ENCODE results near the gene IL4R. TPM values are rescaled to one million over a fixed set of nuclear protein-coding genes. Genes with fewer than 3 reads are reported as not detected.
"Not testable (repeated sequence)": the region's sequence is repeated elsewhere in the genome, so short reads cannot be mapped to it uniquely, and the experiment has no call there.

IL4R gene
- total RNA-seq, 1 donor from 2014 or later, result 7.8 TPM

DNA sequence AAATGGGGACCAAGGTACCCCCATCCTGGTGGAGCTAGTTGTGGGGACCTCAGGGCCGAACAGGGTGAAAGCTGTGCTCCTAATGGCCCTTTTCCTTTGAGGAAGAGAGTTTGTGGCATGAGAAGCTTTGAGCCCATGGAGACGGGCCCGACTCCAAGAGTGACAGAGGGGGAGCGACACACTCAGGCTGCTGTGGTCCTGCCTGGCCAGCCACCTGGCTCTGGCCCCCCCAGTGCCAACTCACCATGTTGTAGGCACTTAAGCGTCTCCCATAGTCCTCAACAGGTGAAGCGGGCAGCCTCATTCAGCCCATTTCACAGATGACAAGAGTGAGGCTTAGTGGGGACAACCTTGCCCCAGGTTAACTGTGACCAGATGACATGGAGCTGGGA, 89.8 kb downstream of the IL4R start:
- no peak overlapping the region for H3K27ac ChIP-seq (ENCODE audit: low read depth, low read length)
- H3K9me3 ChIP-seq (ENCODE audit: control insufficient read depth in 3 of 3, low read length in 3 of 3), result peaks cover 0 to 1% (median 0%) of the 10 kb centered on the region in 3 donors
- no peak overlapping the region for H3K4me3 ChIP-seq (ENCODE audit: low read length in 3 of 3)
- H3K9ac ChIP-seq (ENCODE audit: low read depth in 1 of 3, low read length in 3 of 3), result no peak overlapping the region
- H3K4me1 ChIP-seq (ENCODE audit: control insufficient read depth in 3 of 3, insufficient read depth in 3 of 3, low read length in 3 of 3), result peaks cover 12 to 17% (median 14%) of the 10 kb centered on the region in 3 donors
- H3K36me3 ChIP-seq (ENCODE audit: control insufficient read depth in 3 of 3, insufficient read depth in 3 of 3, low read length in 3 of 3), result no peaks in the 10 kb centered on the region
- peaks cover 0 to 21% (median 14%) of the 10 kb centered on the region in 3 donors for H3K27me3 ChIP-seq (ENCODE audit: control insufficient read depth in 3 of 3, insufficient read depth in 3 of 3, low read length in 3 of 3)

DNA sequence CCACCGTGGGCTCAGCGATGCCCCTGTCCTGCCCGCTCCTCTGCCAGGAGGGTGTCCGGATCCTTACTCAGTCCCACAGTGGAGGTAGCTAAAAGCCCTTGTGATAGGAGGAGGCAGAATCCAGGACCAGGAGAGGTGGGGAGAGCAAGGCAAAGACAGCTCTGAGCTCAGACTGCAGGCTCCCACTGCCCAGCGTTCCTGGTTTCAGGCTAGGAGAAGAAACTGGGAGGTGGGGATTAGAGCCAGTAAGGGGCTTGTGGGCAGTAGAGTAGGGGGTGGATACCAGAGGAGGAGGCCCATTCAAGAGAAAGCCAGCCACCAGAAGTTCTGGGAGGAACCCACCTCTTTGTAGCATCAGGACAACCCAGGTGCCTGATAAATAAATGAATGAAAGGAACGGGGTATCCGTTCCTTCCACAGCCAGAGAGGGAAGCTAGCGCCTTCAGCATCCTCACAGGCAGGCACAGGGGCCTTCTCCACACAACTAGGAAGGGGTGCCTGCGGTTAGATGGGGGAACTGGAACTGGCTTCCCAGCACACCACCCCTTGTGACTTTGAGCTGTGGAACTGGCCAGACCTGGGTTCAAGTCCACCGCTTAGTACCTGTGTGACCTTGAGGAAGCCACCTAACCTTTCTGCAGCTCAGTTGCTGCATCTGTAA, 90.5 kb downstream of the IL4R start:
- H3K36me3 ChIP-seq (ENCODE audit: control insufficient read depth in 3 of 3, insufficient read depth in 3 of 3, low read length in 3 of 3), result no peaks in the 10 kb centered on the region
- peaks cover 12 to 17% (median 14%) of the 10 kb centered on the region in 3 donors for H3K4me1 ChIP-seq (ENCODE audit: control insufficient read depth in 3 of 3, insufficient read depth in 3 of 3, low read length in 3 of 3)
- peaks cover 0 to 3% (median 0%) of the 10 kb centered on the region in 3 donors for H3K9me3 ChIP-seq (ENCODE audit: control insufficient read depth in 3 of 3, low read length in 3 of 3)
- H3K27ac ChIP-seq (ENCODE audit: low read depth, low read length), result no peak overlapping the region
- H3K9ac ChIP-seq (ENCODE audit: low read depth in 1 of 3, low read length in 3 of 3), result no peak overlapping the region
- peaks cover 0 to 21% (median 14%) of the 10 kb centered on the region in 3 donors for H3K27me3 ChIP-seq (ENCODE audit: control insufficient read depth in 3 of 3, insufficient read depth in 3 of 3, low read length in 3 of 3)
- H3K4me3 ChIP-seq (ENCODE audit: low read length in 3 of 3), result no peak overlapping the region

- Histone ChIP-seq H3K9ac (ENCODE audit: low read depth in 1 of 3, low read length in 3 of 3) (no peak overlapping the region), H3K9me3 (ENCODE audit: control insufficient read depth in 3 of 3, low read length in 3 of 3) (peaks cover 0 to 3% (median 0%) of the 10 kb centered on the region in 3 donors), H3K4me3 (ENCODE audit: low read length in 3 of 3) (no peak overlapping the region), H3K27me3 (ENCODE audit: control insufficient read depth in 3 of 3, insufficient read depth in 3 of 3, low read length in 3 of 3) (peaks cover 0 to 21% (median 14%) of the 10 kb centered on the region in 3 donors), H3K27ac (ENCODE audit: low read depth, low read length) (no peak overlapping the region), H3K4me1 (ENCODE audit: control insufficient read depth in 3 of 3, insufficient read depth in 3 of 3, low read length in 3 of 3) (peaks cover 12 to 17% (median 14%) of the 10 kb centered on the region in 3 donors), H3K36me3 (ENCODE audit: control insufficient read depth in 3 of 3, insufficient read depth in 3 of 3, low read length in 3 of 3) (no peaks in the 10 kb centered on the region)
Measured at GRCh38 chr16:27405546-27406451, 92.0 kb downstream of the IL4R start.

GRCh38 chr16:27406511-27407128, 92.8 kb downstream of the IL4R start:
- peaks cover 9 to 14% (median 10%) of the 10 kb centered on the region in 3 donors for H3K4me1 ChIP-seq (ENCODE audit: control insufficient read depth in 3 of 3, insufficient read depth in 3 of 3, low read length in 3 of 3)
- peaks cover 0 to 21% (median 14%) of the 10 kb centered on the region in 3 donors for H3K27me3 ChIP-seq (ENCODE audit: control insufficient read depth in 3 of 3, insufficient read depth in 3 of 3, low read length in 3 of 3)
- no peak overlapping the region for H3K9ac ChIP-seq (ENCODE audit: low read depth in 1 of 3, low read length in 3 of 3)
- H3K36me3 ChIP-seq (ENCODE audit: control insufficient read depth in 3 of 3, insufficient read depth in 3 of 3, low read length in 3 of 3), result no peaks in the 10 kb centered on the region
- H3K27ac ChIP-seq (ENCODE audit: low read depth, low read length), result no peak overlapping the region
- H3K9me3 ChIP-seq (ENCODE audit: control insufficient read depth in 3 of 3, low read length in 3 of 3), result peaks cover 0 to 3% (median 0%) of the 10 kb centered on the region in 3 donors
- H3K4me3 ChIP-seq (ENCODE audit: low read length in 3 of 3), result no peak overlapping the region

GRCh38 chr16:27407133-27407532, 93.4 kb downstream of the IL4R start:
- Histone ChIP-seq H3K27me3 (ENCODE audit: control insufficient read depth in 3 of 3, insufficient read depth in 3 of 3, low read length in 3 of 3) (peaks cover 0 to 21% (median 14%) of the 10 kb centered on the region in 3 donors), H3K9me3 (ENCODE audit: control insufficient read depth in 3 of 3, low read length in 3 of 3) (peaks cover 0 to 3% (median 0%) of the 10 kb centered on the region in 3 donors), H3K27ac (ENCODE audit: low read depth, low read length) (no peak overlapping the region), H3K4me1 (ENCODE audit: control insufficient read depth in 3 of 3, insufficient read depth in 3 of 3, low read length in 3 of 3) (peaks cover 6 to 10% (median 6%) of the 10 kb centered on the region in 3 donors), H3K4me3 (ENCODE audit: low read length in 3 of 3) (no peak overlapping the region), H3K36me3 (ENCODE audit: control insufficient read depth in 3 of 3, insufficient read depth in 3 of 3, low read length in 3 of 3) (no peaks in the 10 kb centered on the region), H3K9ac (ENCODE audit: low read depth in 1 of 3, low read length in 3 of 3) (no peak overlapping the region)

- Histone ChIP-seq H3K9me3 (ENCODE audit: control insufficient read depth in 3 of 3, low read length in 3 of 3) (peaks cover 0 to 3% (median 0%) of the 10 kb centered on the region in 3 donors), H3K4me3 (ENCODE audit: low read length in 3 of 3) (no peak overlapping the region), H3K27me3 (ENCODE audit: control insufficient read depth in 3 of 3, insufficient read depth in 3 of 3, low read length in 3 of 3) (peaks cover 0 to 20% (median 7%) of the 10 kb centered on the region in 3 donors), H3K9ac (ENCODE audit: low read depth in 1 of 3, low read length in 3 of 3) (no peak overlapping the region), H3K36me3 (ENCODE audit: control insufficient read depth in 3 of 3, insufficient read depth in 3 of 3, low read length in 3 of 3) (no peaks in the 10 kb centered on the region), H3K27ac (ENCODE audit: low read depth, low read length) (no peak overlapping the region), H3K4me1 (ENCODE audit: control insufficient read depth in 3 of 3, insufficient read depth in 3 of 3, low read length in 3 of 3) (peaks cover 0 to 3% (median 0%) of the 10 kb centered on the region in 3 donors)
Measured at GRCh38 chr16:27408012-27408601, 94.3 kb downstream of the IL4R start.

DNA sequence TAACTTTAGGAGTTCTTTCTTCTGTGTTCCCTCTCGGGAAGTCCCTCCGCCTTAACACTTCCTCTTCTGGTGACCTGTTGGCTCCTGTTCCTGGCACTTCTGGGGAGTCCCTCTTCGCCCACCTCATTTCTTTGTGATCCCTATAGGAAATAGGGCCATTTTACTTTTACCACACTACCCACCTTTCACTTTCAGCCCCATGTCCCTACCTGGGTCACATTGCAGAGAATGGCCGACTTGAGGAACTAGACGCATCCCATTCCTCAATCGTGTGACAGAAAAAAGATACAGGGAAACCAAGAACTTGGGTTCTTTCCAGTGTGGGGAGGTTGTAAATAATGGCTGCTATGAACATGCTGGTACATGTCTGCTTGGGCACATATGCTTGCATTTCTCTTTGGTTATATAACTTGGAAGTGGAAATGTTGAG, 94.8 kb downstream of the IL4R start:
- H3K4me1 ChIP-seq (ENCODE audit: control insufficient read depth in 3 of 3, insufficient read depth in 3 of 3, low read length in 3 of 3), result peaks cover 0 to 3% (median 0%) of the 10 kb centered on the region in 3 donors

GRCh38 chr16:27409958-27410357, 96.2 kb downstream of the IL4R start:
- H3K4me3 ChIP-seq (ENCODE audit: low read length in 3 of 3); H3K9ac ChIP-seq (ENCODE audit: low read depth in 1 of 3, low read length in 3 of 3); H3K36me3 ChIP-seq (ENCODE audit: control insufficient read depth in 3 of 3, insufficient read depth in 3 of 3, low read length in 3 of 3); H3K9me3 ChIP-seq (ENCODE audit: control insufficient read depth in 3 of 3, low read length in 3 of 3); H3K27ac ChIP-seq (ENCODE audit: low read depth, low read length); H3K4me1 ChIP-seq (ENCODE audit: control insufficient read depth in 3 of 3, insufficient read depth in 3 of 3, low read length in 3 of 3): not testable (repeated sequence)
- H3K27me3 ChIP-seq (ENCODE audit: control insufficient read depth in 3 of 3, insufficient read depth in 3 of 3, low read length in 3 of 3), result peaks cover 0 to 11% (median 0%) of the 10 kb centered on the region in 3 donors

More for the DNA sequence above, 94.8 kb downstream of the IL4R start:
- Histone ChIP-seq H3K9ac (ENCODE audit: low read depth in 1 of 3, low read length in 3 of 3) (no peak overlapping the region), H3K36me3 (ENCODE audit: control insufficient read depth in 3 of 3, insufficient read depth in 3 of 3, low read length in 3 of 3) (no peaks in the 10 kb centered on the region), H3K27me3 (ENCODE audit: control insufficient read depth in 3 of 3, insufficient read depth in 3 of 3, low read length in 3 of 3) (peaks cover 0 to 17% (median 3%) of the 10 kb centered on the region in 3 donors), H3K27ac (ENCODE audit: low read depth, low read length) (no peak overlapping the region), H3K4me3 (ENCODE audit: low read length in 3 of 3) (no peak overlapping the region), H3K9me3 (ENCODE audit: control insufficient read depth in 3 of 3, low read length in 3 of 3) (peaks cover 0 to 3% (median 0%) of the 10 kb centered on the region in 3 donors)

DNA sequence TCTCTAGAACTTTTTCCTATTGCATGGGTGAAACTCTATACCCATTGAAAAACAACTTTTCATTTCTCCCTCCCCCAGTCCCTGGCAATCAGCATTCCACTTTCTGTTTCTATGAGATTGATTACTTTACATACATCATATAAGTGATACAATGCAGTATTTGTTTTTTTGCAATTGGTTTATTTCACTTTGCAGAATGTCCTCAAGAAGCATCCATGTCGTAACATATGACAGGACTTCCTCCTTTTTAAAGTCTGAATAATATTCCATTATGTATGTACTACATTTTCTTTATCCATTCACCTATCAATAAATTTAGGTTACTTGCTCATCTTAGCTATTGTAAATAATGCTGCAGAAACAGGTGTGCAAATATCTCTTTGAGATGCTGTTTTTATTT, 97.0 kb downstream of the IL4R start:
- no peak overlapping the region for H3K9ac ChIP-seq (ENCODE audit: low read depth in 1 of 3, low read length in 3 of 3)
- H3K4me1 ChIP-seq (ENCODE audit: control insufficient read depth in 3 of 3, insufficient read depth in 3 of 3, low read length in 3 of 3), result no peaks in the 10 kb centered on the region
- H3K27ac ChIP-seq (ENCODE audit: low read depth, low read length), result no peak overlapping the region
- peaks cover 0 to 3% (median 0%) of the 10 kb centered on the region in 3 donors for H3K9me3 ChIP-seq (ENCODE audit: control insufficient read depth in 3 of 3, low read length in 3 of 3)
- H3K36me3 ChIP-seq (ENCODE audit: control insufficient read depth in 3 of 3, insufficient read depth in 3 of 3, low read length in 3 of 3), result no peaks in the 10 kb centered on the region
- peaks cover 0 to 11% (median 0%) of the 10 kb centered on the region in 3 donors for H3K27me3 ChIP-seq (ENCODE audit: control insufficient read depth in 3 of 3, insufficient read depth in 3 of 3, low read length in 3 of 3)
- H3K4me3 ChIP-seq (ENCODE audit: low read length in 3 of 3), result no peak overlapping the region
